ENCODE data around the gene TMSB4X. TPM values are rescaled to one million over a fixed set of nuclear protein-coding genes. Genes with fewer than 3 reads are reported as not detected.
"Not testable (repeated sequence)": the region's sequence is repeated elsewhere in the genome, so short reads cannot be mapped to it uniquely, and the experiment has no call there.

TMSB4X gene
- total and polyA plus RNA-seq, 2 donors (not counting 3 experiments of a cell fraction or from before 2014, with no cell fraction given) = 4,136 to 6,858 TPM

DNA sequence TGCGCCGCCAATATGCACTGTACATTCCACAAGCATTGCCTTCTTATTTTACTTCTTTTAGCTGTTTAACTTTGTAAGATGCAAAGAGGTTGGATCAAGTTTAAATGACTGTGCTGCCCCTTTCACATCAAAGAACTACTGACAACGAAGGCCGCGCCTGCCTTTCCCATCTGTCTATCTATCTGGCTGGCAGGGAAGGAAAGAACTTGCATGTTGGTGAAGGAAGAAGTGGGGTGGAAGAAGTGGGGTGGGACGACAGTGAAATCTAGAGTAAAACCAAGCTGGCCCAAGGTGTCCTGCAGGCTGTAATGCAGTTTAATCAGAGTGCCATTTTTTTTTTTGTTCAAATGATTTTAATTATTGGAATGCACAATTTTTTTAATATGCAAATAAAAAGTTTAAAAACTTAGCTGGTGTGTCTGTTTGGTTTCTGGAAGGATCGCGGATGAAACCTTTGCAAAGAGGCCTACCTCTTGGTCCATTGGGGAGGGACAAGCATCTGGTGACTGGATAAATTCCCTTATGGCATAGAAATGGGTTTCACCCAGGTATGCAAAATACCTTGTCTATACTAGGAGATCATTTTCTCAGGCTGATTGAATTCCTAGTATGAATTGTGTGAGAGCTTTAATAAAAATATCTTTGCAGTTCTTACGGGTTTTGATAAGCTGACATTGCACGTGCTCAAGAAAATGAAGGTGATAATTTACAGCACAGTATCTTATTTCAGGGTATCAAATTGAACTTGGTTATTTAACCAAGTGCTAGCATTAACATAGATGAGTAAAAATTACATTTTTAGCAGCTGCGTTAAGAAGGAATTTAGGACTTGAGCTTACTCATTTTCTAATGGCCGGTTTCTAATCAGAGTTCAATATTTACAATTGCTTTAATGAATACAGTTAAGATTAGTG is 2.2 kb downstream of the TMSB4X start:
- dilution Hi-C loops (cut with MboI; ENCODE audit: extremely low pct_ligation_motif_present, low sequenced_read_pairs); H3K9me1 ChIP-seq (replicated peaks; ENCODE audit: control insufficient read depth, extremely low read depth, insufficient read depth, low read length); H3K27me3 ChIP-seq (ENCODE audit: control insufficient read depth in 2 of 2, insufficient read depth in 2 of 2, low read length in 2 of 2); H4K20me1 ChIP-seq (replicated peaks; ENCODE audit: control insufficient read depth, extremely low read depth, insufficient read depth, low read length); H2AFZ ChIP-seq (ENCODE audit: low read depth, low read length); intact Hi-C loops (cut with micrococcal nuclease); H3K9me3 ChIP-seq (replicated peaks; ENCODE audit: control insufficient read depth, insufficient read depth, low read length); DNase-seq (ENCODE audit: low read depth, low spot score); H3K36me3 ChIP-seq (ENCODE audit: control insufficient read depth in 2 of 2, extremely low read depth in 1 of 2, insufficient read depth in 2 of 2, low read length in 2 of 2); BruUV-seq (replicated peaks): not testable (repeated sequence)
- CTCF ChIA-PET = interaction anchor here (0.7 to 4.2 kb wide), 5 partner anchors 30 to 311 kb away, joined by 3 to 64 read pairs (median 4); no protein-coding TSS in a partner anchor
- POLR2A ChIA-PET = interaction anchor here (0.5 to 3.2 kb wide), 10 partner anchors 10 to 1635 kb away, joined by 3 to 16 read pairs (median 6); no protein-coding TSS in a partner anchor
- Histone ChIP-seq H3K9ac (replicated peaks; ENCODE audit: extremely low read depth, insufficient read depth, low read length) (peak overlapping the region; percentile 100), H3K4me3 (replicated peaks in 1 of 3; ENCODE audit: insufficient read depth in 1 of 3, low read depth in 1 of 3, low read length in 3 of 3) (peak overlapping the region; percentile 96 to 97 (median 96)), H3K79me2 (ENCODE audit: control insufficient read depth, insufficient read depth, low read length) (peaks cover 32% of the 10 kb centered on the region), H3K4me1 (ENCODE audit: control insufficient read depth, extremely low read depth, insufficient read depth, low read length) (peaks cover 26% of the 10 kb centered on the region), H3K27ac (ENCODE audit: insufficient read depth, low read depth, low read length) (peak overlapping the region; percentile 88), H3K4me2 (ENCODE audit: insufficient read depth, low read length) (peak overlapping the region; percentile 96)
- TF ChIP-seq POLR2A (IDR thresholded peaks at IDR 0.05; ENCODE audit: low read depth, low read length) = peak; percentile 62
- peak; percentile 31 for FAIRE-seq

DNA sequence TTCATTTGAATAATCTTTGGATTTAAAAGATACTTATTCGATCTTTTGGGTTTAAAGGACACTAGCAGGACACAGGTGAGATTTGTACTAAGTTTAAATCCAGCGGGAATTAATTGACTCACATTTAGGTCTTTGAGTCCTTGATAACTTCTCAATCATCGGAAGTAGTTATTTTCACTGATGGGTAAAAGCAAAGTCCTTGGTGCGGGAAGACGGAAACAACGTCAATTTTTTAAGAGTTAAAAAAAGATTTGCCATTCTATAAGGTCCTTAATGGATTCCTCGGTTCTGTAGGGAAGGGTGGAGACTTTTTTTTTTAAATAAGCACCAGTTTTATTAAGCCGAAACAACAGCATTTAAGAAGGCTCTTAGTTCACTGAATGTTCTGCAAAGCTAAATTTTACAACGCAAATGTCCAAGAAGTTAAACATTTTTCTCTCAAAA is 2.9 kb downstream of the TMSB4X start:
- H3K9me3 ChIP-seq (replicated peaks; ENCODE audit: control insufficient read depth, insufficient read depth, low read length) = no peaks in the 10 kb centered on the region
- H3K9ac ChIP-seq (replicated peaks; ENCODE audit: extremely low read depth, insufficient read depth, low read length) = peak overlapping the region; percentile 100
- no peaks in the 10 kb centered on the region for H4K20me1 ChIP-seq (replicated peaks; ENCODE audit: control insufficient read depth, extremely low read depth, insufficient read depth, low read length)
- DNase-seq (ENCODE audit: low read depth, low spot score) (no peak), FAIRE-seq (no peak)
- peaks cover 24% of the 10 kb centered on the region for H3K4me1 ChIP-seq (ENCODE audit: control insufficient read depth, extremely low read depth, insufficient read depth, low read length)
- H3K9me1 ChIP-seq (replicated peaks; ENCODE audit: control insufficient read depth, extremely low read depth, insufficient read depth, low read length) = no peaks in the 10 kb centered on the region
- dilution Hi-C loops (cut with MboI; ENCODE audit: extremely low pct_ligation_motif_present, low sequenced_read_pairs) = no loop called here
- ChIA-PET CTCF (interaction anchor here (1.0 to 4.2 kb wide), 6 partner anchors 31 to 668 kb away, joined by 3 to 64 read pairs (median 4); no protein-coding TSS in a partner anchor), POLR2A (interaction anchor here (0.8 to 3.2 kb wide), 14 partner anchors 9 to 510 kb away, joined by 3 to 23 read pairs (median 9); no protein-coding TSS in a partner anchor)
- peak overlapping the region; percentile 96 for H3K4me2 ChIP-seq (ENCODE audit: insufficient read depth, low read length)
- peaks cover 0 to 2% of the 10 kb centered on the region in 2 experiments for H3K36me3 ChIP-seq (ENCODE audit: control insufficient read depth in 2 of 2, extremely low read depth in 1 of 2, insufficient read depth in 2 of 2, low read length in 2 of 2)
- intact Hi-C loops (cut with micrococcal nuclease) = loop anchor here (1.0 to 2.0 kb wide), 13 partner anchors 31 to 511 kb away; no protein-coding TSS in a partner anchor
- no peak for TF ChIP-seq MYC (IDR thresholded peaks at IDR 0.05; ENCODE audit: low read depth, low read length)
- no peak for TF ChIP-seq POLR2AphosphoS5 (IDR thresholded peaks at IDR 0.05; ENCODE audit: insufficient read depth, low read depth, low read length)
- TF ChIP-seq EZH2 (IDR thresholded peaks at IDR 0.05; ENCODE audit: borderline replicate concordance, low read depth, low read length, severe bottlenecking) = no peak
- TF ChIP-seq POLR2A (IDR thresholded peaks at IDR 0.05; ENCODE audit: low read depth, low read length) = no peak
- TF ChIP-seq, protein P1, sequence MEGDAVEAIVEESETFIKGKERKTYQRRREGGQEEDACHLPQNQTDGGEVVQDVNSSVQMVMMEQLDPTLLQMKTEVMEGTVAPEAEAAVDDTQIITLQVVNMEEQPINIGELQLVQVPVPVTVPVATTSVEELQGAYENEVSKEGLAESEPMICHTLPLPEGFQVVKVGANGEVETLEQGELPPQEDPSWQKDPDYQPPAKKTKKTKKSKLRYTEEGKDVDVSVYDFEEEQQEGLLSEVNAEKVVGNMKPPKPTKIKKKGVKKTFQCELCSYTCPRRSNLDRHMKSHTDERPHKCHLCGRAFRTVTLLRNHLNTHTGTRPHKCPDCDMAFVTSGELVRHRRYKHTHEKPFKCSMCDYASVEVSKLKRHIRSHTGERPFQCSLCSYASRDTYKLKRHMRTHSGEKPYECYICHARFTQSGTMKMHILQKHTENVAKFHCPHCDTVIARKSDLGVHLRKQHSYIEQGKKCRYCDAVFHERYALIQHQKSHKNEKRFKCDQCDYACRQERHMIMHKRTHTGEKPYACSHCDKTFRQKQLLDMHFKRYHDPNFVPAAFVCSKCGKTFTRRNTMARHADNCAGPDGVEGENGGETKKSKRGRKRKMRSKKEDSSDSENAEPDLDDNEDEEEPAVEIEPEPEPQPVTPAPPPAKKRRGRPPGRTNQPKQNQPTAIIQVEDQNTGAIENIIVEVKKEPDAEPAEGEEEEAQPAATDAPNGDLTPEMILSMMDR (IDR thresholded peaks at IDR 0.05; ENCODE audit: extremely low read depth in 1 of 2, insufficient read depth in 1 of 2, low read depth in 1 of 2, low read length in 2 of 2) = no peak
- no peak for TF ChIP-seq FOS (IDR thresholded peaks at IDR 0.05; ENCODE audit: borderline replicate concordance, insufficient read depth, low read length)
- TF ChIP-seq, protein P2, sequence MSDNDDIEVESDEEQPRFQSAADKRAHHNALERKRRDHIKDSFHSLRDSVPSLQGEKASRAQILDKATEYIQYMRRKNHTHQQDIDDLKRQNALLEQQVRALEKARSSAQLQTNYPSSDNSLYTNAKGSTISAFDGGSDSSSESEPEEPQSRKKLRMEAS (IDR thresholded peaks at IDR 0.05; ENCODE audit: insufficient read depth, insufficient read length) = no peak
- TF ChIP-seq JUN (IDR thresholded peaks at IDR 0.05; ENCODE audit: borderline replicate concordance, insufficient read depth, insufficient read length, low read depth) = no peak
- no peak for TF ChIP-seq GATA2 (IDR thresholded peaks at IDR 0.05; ENCODE audit: insufficient read depth, insufficient read length, low read depth, low read length)
- peak overlapping the region; percentile 39 to 96 (median 96) for H3K4me3 ChIP-seq (replicated peaks in 1 of 3; ENCODE audit: insufficient read depth in 1 of 3, low read depth in 1 of 3, low read length in 3 of 3)
- no peaks in the 10 kb centered on the region for H3K27me3 ChIP-seq (ENCODE audit: control insufficient read depth in 2 of 2, insufficient read depth in 2 of 2, low read length in 2 of 2)
- peaks cover 32% of the 10 kb centered on the region for H3K79me2 ChIP-seq (ENCODE audit: control insufficient read depth, insufficient read depth, low read length)
- peak overlapping the region; percentile 88 for H3K27ac ChIP-seq (ENCODE audit: insufficient read depth, low read depth, low read length)
- no peak overlapping the region for H2AFZ ChIP-seq (ENCODE audit: low read depth, low read length)
- BruUV-seq (replicated peaks) = no TSS peak

Data from endothelial cell of umbilical vein (primary cell).